OCI-LY1 (cell line): ENCODE results near the gene COX4I1.

Experiments
- CTCF ChIP-seq: fragments of 200-600 bp; sonication (generic), shearing (Covaris generic); IDR thresholded peaks from 2 replicates; pipeline ENCODE4 v1.5.1; 2017; ENCODE audit warnings: mild to moderate bottlenecking, antibody characterized with exemption, low read length, moderate library complexity, mixed read lengths
- EZH2 ChIP-seq: fragments of 200-600 bp; sonication (generic), shearing (Covaris generic); IDR thresholded peaks from 2 replicates; pipeline ENCODE4 v1.8.0; 2017; ENCODE audit warnings: borderline replicate concordance, mixed run types, mild to moderate bottlenecking, antibody characterized with exemption, low read length, moderate library complexity, mixed read lengths

- peak; percentile 67 for TF ChIP-seq CTCF
- no peak for TF ChIP-seq EZH2
These were observed 19.8 kb downstream of the COX4I1 start for GRCh38 chr16:85819245-85819644.
